HUES48 (cell line): ENCODE results near the gene CCR5.

ENCODE experiments used
- H3K27ac ChIP-seq: one replicate; pipeline ENCODE4 v1.7.0; 2013; ENCODE audit warnings: low read depth, low read length, inconsistent platforms
- H3K27me3 ChIP-seq: 2 replicates; pipeline ENCODE4 v1.6.1; 2013; ENCODE audit warnings: mild to moderate bottlenecking, low read length; ENCODE audit not compliant: control insufficient read depth, insufficient read depth
- H3K36me3 ChIP-seq: 2 replicates; pipeline ENCODE4 v1.6.1; 2013; ENCODE audit warnings: low read length; ENCODE audit not compliant: control insufficient read depth, insufficient read depth
- H3K4me1 ChIP-seq: 2 replicates; pipeline ENCODE4 v1.6.1; 2013; ENCODE audit warnings: mild to moderate bottlenecking, low read length; ENCODE audit not compliant: control insufficient read depth, insufficient read depth
- H3K4me3 ChIP-seq: 2 replicates; pipeline ENCODE4 v1.5.1; 2013; ENCODE audit warnings: mild to moderate bottlenecking, low read depth, low read length
- H3K9ac ChIP-seq: 2 replicates; pipeline ENCODE4 v1.6.1; 2013; ENCODE audit warnings: mild to moderate bottlenecking, low read depth, low read length, moderate library complexity
- H3K9me3 ChIP-seq: 2 replicates; pipeline ENCODE4 v1.6.1; 2013; ENCODE audit warnings: low read length; ENCODE audit not compliant: control insufficient read depth, insufficient read depth

CCR5 gene

DNA sequence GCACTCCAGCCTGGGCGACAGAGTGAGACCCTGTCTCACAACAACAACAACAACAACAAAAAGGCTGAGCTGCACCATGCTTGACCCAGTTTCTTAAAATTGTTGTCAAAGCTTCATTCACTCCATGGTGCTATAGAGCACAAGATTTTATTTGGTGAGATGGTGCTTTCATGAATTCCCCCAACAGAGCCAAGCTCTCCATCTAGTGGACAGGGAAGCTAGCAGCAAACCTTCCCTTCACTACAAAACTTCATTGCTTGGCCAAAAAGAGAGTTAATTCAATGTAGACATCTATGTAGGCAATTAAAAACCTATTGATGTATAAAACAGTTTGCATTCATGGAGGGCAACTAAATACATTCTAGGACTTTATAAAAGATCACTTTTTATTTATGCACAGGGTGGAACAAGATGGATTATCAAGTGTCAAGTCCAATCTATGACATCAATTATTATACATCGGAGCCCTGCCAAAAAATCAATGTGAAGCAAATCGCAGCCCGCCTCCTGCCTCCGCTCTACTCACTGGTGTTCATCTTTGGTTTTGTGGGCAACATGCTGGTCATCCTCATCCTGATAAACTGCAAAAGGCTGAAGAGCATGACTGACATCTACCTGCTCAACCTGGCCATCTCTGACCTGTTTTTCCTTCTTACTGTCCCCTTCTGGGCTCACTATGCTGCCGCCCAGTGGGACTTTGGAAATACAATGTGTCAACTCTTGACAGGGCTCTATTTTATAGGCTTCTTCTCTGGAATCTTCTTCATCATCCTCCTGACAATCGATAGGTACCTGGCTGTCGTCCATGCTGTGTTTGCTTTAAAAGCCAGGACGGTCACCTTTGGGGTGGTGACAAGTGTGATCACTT is 2.0 kb downstream of the CCR5 start:
- Histone ChIP-seq H3K9ac (no peak overlapping the region), H3K36me3 (no peaks in the 10 kb centered on the region), H3K4me3 (no peak overlapping the region), H3K27me3 (no peaks in the 10 kb centered on the region), H3K27ac (no peak overlapping the region), H3K4me1 (peaks cover 13% of the 10 kb centered on the region), H3K9me3 (no peaks in the 10 kb centered on the region)

DNA sequence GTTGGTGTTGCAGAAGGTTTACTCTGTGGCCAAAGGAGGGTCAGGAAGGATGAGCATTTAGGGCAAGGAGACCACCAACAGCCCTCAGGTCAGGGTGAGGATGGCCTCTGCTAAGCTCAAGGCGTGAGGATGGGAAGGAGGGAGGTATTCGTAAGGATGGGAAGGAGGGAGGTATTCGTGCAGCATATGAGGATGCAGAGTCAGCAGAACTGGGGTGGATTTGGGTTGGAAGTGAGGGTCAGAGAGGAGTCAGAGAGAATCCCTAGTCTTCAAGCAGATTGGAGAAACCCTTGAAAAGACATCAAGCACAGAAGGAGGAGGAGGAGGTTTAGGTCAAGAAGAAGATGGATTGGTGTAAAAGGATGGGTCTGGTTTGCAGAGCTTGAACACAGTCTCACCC is 4.0 kb downstream of the CCR5 start:
- H3K27me3 ChIP-seq = no peaks in the 10 kb centered on the region
- H3K9me3 ChIP-seq = no peaks in the 10 kb centered on the region
- no peak overlapping the region for H3K9ac ChIP-seq
- H3K4me3 ChIP-seq = no peak overlapping the region
- H3K27ac ChIP-seq = no peak overlapping the region
- no peaks in the 10 kb centered on the region for H3K36me3 ChIP-seq
- H3K4me1 ChIP-seq = peaks cover 13% of the 10 kb centered on the region

DNA sequence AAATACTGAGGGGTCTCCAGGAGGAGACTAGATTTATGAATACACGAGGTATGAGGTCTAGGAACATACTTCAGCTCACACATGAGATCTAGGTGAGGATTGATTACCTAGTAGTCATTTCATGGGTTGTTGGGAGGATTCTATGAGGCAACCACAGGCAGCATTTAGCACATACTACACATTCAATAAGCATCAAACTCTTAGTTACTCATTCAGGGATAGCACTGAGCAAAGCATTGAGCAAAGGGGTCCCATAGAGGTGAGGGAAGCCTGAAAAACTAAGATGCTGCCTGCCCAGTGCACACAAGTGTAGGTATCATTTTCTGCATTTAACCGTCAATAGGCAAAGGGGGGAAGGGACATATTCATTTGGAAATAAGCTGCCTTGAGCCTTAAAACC is 4.5 kb downstream of the CCR5 start:
- Histone ChIP-seq H3K9me3 (no peaks in the 10 kb centered on the region), H3K36me3 (no peaks in the 10 kb centered on the region), H3K4me1 (peaks cover 16% of the 10 kb centered on the region), H3K9ac (no peak overlapping the region), H3K27me3 (no peaks in the 10 kb centered on the region), H3K27ac (no peak overlapping the region), H3K4me3 (no peak overlapping the region)

DNA sequence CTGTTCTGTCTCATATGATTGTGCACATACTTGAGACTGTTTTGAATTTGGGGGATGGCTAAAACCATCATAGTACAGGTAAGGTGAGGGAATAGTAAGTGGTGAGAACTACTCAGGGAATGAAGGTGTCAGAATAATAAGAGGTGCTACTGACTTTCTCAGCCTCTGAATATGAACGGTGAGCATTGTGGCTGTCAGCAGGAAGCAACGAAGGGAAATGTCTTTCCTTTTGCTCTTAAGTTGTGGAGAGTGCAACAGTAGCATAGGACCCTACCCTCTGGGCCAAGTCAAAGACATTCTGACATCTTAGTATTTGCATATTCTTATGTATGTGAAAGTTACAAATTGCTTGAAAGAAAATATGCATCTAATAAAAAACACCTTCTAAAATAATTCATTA is 5.1 kb downstream of the CCR5 start:
- Histone ChIP-seq H3K9me3 (no peaks in the 10 kb centered on the region), H3K27ac (no peak overlapping the region), H3K4me1 (peaks cover 22% of the 10 kb centered on the region), H3K36me3 (no peaks in the 10 kb centered on the region), H3K27me3 (no peaks in the 10 kb centered on the region), H3K4me3 (no peak overlapping the region; the same call in 1 of the 2 replicates), H3K9ac (no peak overlapping the region)

DNA sequence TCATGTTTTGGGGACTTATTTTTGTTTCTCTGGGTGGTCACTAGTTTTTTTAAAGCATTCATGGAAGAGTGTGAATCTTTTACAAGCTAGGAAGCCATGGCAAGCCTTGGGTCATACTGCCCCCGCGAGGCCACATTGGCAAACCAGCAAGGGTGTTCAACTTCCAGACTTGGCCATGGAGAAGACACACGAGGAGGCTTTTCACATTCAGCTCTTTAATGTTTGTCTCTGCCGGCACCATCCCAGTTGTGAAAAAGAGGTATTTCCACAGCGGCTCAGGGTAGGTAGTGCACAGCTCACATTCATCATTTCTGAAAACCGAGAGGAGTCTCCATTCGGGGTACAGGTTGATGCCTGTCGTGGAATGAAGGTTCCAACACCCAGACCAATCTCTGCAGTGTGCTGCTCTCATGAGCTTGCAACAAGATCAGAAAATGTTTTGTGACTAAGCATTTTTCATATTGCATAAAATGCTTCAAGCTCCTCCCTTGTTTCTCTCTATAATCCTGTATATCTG is 7.7 kb downstream of the CCR5 start:
- H3K9ac ChIP-seq = no peak overlapping the region
- H3K27ac ChIP-seq = no peak overlapping the region
- H3K4me1 ChIP-seq = peaks cover 27% of the 10 kb centered on the region
- no peaks in the 10 kb centered on the region for H3K36me3 ChIP-seq
- no peaks in the 10 kb centered on the region for H3K27me3 ChIP-seq
- H3K4me3 ChIP-seq = no peak overlapping the region
- no peaks in the 10 kb centered on the region for H3K9me3 ChIP-seq

DNA sequence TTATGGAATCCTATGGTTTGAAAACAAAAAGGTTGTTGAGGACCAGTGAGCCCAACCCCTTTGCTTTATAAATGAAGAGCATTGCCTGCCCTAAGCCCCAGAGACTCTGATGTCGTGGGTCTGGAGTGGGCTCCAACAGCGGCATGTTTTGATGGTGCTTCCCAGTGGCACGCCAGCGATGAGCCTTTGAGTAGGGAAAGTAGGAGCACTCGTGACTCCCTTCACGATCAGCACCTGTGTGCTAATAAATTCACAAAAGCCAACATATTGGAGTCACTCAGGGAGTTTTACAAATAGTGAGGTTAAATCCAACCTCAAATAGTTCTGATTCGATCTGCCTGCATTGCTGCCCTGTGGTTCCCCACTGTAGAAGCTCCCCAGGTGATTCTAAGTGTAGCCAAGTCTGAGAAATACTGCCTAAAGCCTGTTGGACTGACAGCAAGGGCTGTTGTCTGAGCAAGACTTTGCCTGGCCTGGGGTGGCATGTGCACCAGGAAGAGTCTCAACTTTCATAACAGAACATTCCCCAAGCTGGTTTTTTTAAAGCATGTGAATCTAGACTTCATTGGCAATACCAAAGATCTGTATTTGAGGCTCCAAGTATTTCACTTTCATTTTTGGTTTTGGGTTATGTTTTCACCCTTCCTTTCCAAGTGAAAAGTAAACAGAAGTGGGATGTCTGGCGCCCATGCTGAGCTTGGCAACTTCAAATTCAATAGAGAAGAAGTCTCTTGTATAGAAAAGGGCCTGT is 9.9 kb downstream of the CCR5 start:
- peak overlapping the region; percentile 48 for H3K27ac ChIP-seq
- H3K4me1 ChIP-seq = peaks cover 25% of the 10 kb centered on the region
- H3K4me3 ChIP-seq = no peak overlapping the region
- H3K9ac ChIP-seq = no peak overlapping the region
- H3K9me3 ChIP-seq = no peaks in the 10 kb centered on the region
- H3K36me3 ChIP-seq = no peaks in the 10 kb centered on the region
- no peaks in the 10 kb centered on the region for H3K27me3 ChIP-seq

DNA sequence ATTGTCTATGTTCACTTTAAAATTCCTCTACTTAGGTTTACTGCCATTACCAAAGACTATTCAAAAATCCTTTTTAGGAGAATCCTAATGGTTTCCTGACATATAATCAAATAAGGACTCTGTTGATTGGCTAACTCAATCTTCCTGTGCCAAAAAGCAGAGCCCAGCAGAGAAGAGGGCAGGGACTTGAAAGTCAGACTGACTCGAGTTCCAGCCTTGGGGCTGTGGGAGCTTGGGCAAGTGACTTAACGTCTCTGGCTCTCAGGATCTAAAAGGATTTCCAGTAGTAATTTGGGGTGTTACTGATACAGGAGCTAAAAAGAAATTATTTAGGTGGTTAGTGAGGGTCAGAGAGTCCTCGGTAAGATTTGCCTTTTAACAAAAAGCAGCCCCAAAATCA is 10.9 kb downstream of the CCR5 start:
- H3K27me3 ChIP-seq = no peaks in the 10 kb centered on the region
- H3K27ac ChIP-seq = no peak overlapping the region
- no peak overlapping the region for H3K9ac ChIP-seq
- peaks cover 20% of the 10 kb centered on the region for H3K4me1 ChIP-seq
- H3K36me3 ChIP-seq = no peaks in the 10 kb centered on the region
- H3K9me3 ChIP-seq = no peaks in the 10 kb centered on the region
- no peak overlapping the region for H3K4me3 ChIP-seq

DNA sequence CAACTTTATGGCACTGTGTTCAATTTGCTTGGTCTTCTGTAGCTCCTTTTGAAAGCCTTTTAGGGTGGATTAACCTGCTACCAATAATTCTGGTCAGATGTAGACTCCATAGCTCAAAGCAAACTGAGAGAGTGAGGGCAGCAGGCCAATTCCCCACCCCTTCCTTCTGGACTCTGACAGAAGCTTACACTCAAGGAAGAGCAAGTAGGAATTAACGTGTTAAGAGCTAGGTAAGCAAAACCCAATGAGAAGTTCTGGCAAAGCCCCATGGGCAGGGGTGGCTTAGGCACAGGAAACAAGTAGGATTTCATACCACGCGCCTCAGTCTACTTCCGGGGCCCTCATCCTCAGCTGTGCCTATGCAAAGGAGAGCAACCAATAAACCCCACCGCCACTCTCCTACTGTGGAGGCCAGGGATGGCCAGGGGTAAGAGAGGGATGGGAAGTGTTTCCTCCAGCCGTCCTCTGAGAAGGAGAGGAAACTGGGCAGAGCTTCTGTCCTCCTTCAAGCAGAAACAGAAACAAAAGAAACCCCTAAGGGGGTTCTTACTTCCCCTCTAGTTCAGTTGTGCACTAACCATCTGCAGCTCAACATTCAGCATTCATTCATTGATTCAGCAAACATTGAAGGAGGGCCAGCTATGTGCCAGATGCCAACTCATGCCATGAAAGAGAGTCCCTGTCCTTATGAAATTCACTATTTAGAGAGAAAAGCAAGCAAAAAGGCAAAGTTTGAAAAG is 12.6 kb downstream of the CCR5 start:
- Histone ChIP-seq H3K27ac (no peak overlapping the region), H3K36me3 (no peaks in the 10 kb centered on the region), H3K9me3 (no peaks in the 10 kb centered on the region), H3K9ac (no peak overlapping the region), H3K27me3 (no peaks in the 10 kb centered on the region), H3K4me3 (no peak overlapping the region), H3K4me1 (peaks cover 20% of the 10 kb centered on the region)

DNA sequence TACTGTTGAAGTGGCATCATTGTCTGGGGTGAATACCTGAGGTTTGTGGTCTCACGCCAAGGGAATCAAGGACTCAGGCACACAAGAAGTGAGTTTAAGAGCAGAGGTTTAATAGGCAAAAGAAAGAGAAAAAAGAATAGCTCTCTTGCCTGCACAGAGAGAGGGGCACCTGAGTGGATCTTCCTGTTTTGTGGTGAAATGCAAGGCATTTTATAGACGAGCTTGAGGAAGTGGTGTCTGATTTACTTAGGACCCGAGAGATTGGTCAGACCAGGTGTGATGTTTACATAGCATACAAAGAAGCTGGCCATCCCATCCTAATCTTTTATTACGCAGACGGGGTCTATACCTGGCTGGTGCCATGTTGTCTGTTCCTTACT is 13.2 kb downstream of the CCR5 start:
- Histone ChIP-seq H3K9me3 (no peaks in the 10 kb centered on the region), H3K27me3 (no peaks in the 10 kb centered on the region), H3K4me1 (peaks cover 20% of the 10 kb centered on the region; the same call in 1 of the 2 replicates), H3K36me3 (no peaks in the 10 kb centered on the region), H3K27ac (no peak overlapping the region), H3K4me3 (no peak overlapping the region), H3K9ac (no peak overlapping the region)

DNA sequence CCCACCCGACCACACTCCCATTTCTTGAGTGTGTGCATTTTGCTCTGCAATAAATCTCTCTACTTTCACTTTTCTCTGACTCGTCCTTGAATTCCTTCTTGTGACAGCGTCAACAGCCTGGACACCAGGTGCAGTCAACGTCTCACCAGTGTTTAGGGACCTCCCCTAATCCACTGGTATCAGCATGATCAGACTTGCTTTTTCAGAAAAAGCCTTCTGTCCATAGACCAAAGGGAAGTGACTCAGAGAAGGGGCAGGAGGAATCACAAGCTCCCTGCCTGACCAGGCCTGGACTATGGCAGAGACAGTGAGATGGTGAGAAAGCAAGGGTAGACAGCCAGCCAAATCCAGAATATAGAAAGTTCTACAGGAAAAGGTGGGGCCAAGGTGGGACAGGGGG is 15.5 kb downstream of the CCR5 start:
- no peak overlapping the region for H3K4me3 ChIP-seq
- no peaks in the 10 kb centered on the region for H3K36me3 ChIP-seq
- H3K9me3 ChIP-seq = no peaks in the 10 kb centered on the region
- no peak overlapping the region for H3K27ac ChIP-seq
- 0 out of 2 replicates have a peak, but pooled peaks cover 6% of the 10 kb centered on the region for H3K4me1 ChIP-seq
- no peaks in the 10 kb centered on the region for H3K27me3 ChIP-seq
- H3K9ac ChIP-seq = no peak overlapping the region
